SK-N-MC (cell line): Measurements from ENCODE around the gene FBXO9.

ENCODE experiments used
- EZH2 ChIP-seq: fragments of 200-600 bp; sonication (generic); IDR thresholded peaks from one replicate; pipeline ENCODE4 v1.6.1; 2017; ENCODE audit warnings: antibody characterized with exemption
- POLR2AphosphoS5 ChIP-seq: IDR thresholded peaks from 2 replicates; pipeline ENCODE4 v1.6.1; 2012; ENCODE audit warnings: mild to moderate bottlenecking, low read depth, low read length, borderline replicate concordance

GRCh38 chr6:53027131-53027718 is 38.0 kb upstream of the FBXO9 start:
- no peak for TF ChIP-seq EZH2
- no peak for TF ChIP-seq POLR2AphosphoS5
